Type B pancreatic cell (in vitro differentiated cells): ENCODE results near the gene TRANK1. TPM values are rescaled to one million over a fixed set of nuclear protein-coding genes. Genes with fewer than 3 reads are reported as not detected.

Experiments
- DNase-seq: peaks from one replicate; pipeline ENCODE4 v3.0.0; 2021; ENCODE audit warnings: mixed read lengths; ENCODE audit not compliant: unreplicated experiment; ENCODE audit errors: extremely low spot score
- H3K27ac Mint-ChIP-seq: 2 replicates; pipeline ENCODE4 v1.8.0; 2021; ENCODE audit warnings: mild to moderate bottlenecking, mixed read lengths
- H3K27me3 Mint-ChIP-seq: 2 replicates; pipeline ENCODE4 v1.8.0; 2021; ENCODE audit warnings: mixed read lengths
- H3K36me3 Mint-ChIP-seq: 2 replicates; pipeline ENCODE4 v1.8.0; 2021; ENCODE audit warnings: mixed read lengths
- H3K4me1 Mint-ChIP-seq: one replicate; pipeline ENCODE4 v1.8.0; 2021; ENCODE audit warnings: mixed read lengths; ENCODE audit not compliant: unreplicated experiment
- H3K4me3 Mint-ChIP-seq: 2 replicates; pipeline ENCODE4 v1.8.0; 2021; ENCODE audit warnings: mild to moderate bottlenecking, mixed read lengths
- H3K9me3 Mint-ChIP-seq: 2 replicates; pipeline ENCODE4 v1.8.0; 2021; ENCODE audit warnings: mixed read lengths
- total RNA-seq: library from RNA; stranded (reverse); gene quantifications from 2 replicates; pipeline ENCODE4 v1.2.1, GENCODE V29; 2021; ENCODE audit warnings: low replicate concordance
- TF ChIP-seq, protein P1 (sequence below): fragments of 200-600 bp; sonication (generic); conservative IDR thresholded peaks from 2 replicates; pipeline ENCODE4 v1.5.0; 2021; ENCODE audit warnings: antibody characterized with exemption, mild to moderate bottlenecking

Gene TRANK1
- total RNA-seq, 1 donor from 2014 or later, result 18.0 TPM

GRCh38 chr3:36815375-36815774, 129.5 kb downstream of the TRANK1 start:
- TF ChIP-seq, protein P1, sequence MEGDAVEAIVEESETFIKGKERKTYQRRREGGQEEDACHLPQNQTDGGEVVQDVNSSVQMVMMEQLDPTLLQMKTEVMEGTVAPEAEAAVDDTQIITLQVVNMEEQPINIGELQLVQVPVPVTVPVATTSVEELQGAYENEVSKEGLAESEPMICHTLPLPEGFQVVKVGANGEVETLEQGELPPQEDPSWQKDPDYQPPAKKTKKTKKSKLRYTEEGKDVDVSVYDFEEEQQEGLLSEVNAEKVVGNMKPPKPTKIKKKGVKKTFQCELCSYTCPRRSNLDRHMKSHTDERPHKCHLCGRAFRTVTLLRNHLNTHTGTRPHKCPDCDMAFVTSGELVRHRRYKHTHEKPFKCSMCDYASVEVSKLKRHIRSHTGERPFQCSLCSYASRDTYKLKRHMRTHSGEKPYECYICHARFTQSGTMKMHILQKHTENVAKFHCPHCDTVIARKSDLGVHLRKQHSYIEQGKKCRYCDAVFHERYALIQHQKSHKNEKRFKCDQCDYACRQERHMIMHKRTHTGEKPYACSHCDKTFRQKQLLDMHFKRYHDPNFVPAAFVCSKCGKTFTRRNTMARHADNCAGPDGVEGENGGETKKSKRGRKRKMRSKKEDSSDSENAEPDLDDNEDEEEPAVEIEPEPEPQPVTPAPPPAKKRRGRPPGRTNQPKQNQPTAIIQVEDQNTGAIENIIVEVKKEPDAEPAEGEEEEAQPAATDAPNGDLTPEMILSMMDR, result no peak
- H3K4me1 Mint-ChIP-seq, result peaks cover 24% of the 10 kb centered on the region
- no peak overlapping the region for H3K27ac Mint-ChIP-seq
- H3K9me3 Mint-ChIP-seq, result no peaks in the 10 kb centered on the region
- peak; percentile 40 for DNase-seq
- no peak overlapping the region for H3K4me3 Mint-ChIP-seq
- peaks cover 5% of the 10 kb centered on the region for H3K27me3 Mint-ChIP-seq
- H3K36me3 Mint-ChIP-seq, result no peaks in the 10 kb centered on the region

DNA sequence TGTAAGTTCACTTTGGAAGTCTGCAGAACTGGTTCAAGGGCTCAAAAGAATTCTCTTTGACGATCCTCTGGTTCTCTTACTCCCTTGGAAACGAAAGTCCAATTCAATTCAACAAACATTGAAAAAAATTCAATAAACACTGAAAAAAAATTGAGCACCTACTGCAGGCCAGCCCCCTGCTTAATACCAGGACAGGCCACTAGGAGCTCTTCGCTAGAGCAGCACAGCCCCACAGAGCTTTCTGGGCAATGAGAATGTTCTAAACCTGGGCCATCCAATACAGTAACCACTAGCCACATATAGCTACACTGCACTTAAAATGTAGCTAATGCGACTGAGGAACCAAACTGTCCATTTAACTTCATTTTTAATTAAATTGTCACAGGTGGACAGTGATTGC, 130.1 kb downstream of the TRANK1 start:
- H3K27me3 Mint-ChIP-seq, result peaks cover 5% of the 10 kb centered on the region
- H3K4me1 Mint-ChIP-seq, result peaks cover 24% of the 10 kb centered on the region
- H3K4me3 Mint-ChIP-seq, result no peak overlapping the region
- H3K36me3 Mint-ChIP-seq, result no peaks in the 10 kb centered on the region
- H3K9me3 Mint-ChIP-seq, result no peaks in the 10 kb centered on the region
- TF ChIP-seq, protein P1, result peak; percentile 59
- DNase-seq, result no peak
- H3K27ac Mint-ChIP-seq, result peak overlapping the region; percentile 61

DNA sequence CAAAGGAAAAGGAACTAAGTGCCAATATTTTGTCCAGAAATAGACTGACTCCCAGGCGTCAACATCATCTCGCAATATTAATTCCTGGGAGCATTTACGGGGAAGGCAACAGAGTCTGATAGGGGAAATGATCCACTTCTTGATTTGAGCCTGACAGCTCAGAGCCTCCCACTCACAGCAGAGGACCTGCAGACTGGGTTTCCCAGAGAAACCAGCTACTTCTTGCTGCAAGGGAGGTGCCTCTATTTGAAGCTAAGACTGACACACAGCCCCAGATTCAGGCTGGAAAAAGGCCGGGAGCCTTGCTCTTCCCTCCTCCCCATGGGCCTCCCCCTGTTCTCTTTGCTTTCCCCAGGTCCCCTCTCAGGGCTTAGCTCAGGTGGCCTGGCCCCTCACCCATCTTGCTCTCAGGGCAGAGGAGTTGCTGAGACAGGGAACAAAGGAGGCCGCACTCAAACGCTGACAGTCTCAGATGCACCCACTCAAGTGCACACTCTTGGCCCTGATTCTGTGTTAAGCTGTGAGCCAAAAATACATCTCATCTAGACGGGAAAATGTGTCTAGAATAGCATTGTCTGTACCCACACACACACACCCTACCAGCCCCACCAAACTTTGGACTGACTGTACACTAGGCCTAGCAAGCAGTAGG, 130.7 kb downstream of the TRANK1 start:
- peaks cover 5% of the 10 kb centered on the region for H3K27me3 Mint-ChIP-seq

DNA sequence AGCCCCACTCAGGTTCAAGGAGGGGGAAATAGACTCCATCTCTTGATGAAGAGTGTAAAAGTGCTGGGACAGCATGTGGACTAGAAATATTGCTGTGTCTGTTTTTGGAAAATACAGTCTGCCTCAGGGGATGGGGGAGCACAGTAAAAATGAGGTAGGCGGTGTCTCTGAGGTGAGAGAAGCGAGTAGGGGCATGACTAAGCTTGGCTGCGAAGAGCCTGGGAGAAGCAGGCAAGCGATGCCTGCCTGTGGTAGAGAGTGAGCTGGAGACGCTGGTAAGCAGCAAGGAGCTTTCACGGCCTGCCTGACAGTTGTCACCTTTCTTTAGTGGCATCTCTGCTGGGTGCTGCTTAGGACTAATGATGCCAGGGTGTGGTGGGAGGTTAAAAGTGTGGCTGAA, 131.5 kb downstream of the TRANK1 start:
- peaks cover 5% of the 10 kb centered on the region for H3K27me3 Mint-ChIP-seq
- H3K9me3 Mint-ChIP-seq, result no peaks in the 10 kb centered on the region
- peak overlapping the region; percentile 31 for H3K27ac Mint-ChIP-seq
- TF ChIP-seq, protein P1, result no peak
- H3K4me3 Mint-ChIP-seq, result no peak overlapping the region
- no peak for DNase-seq
- H3K36me3 Mint-ChIP-seq, result no peaks in the 10 kb centered on the region
- peaks cover 24% of the 10 kb centered on the region for H3K4me1 Mint-ChIP-seq

More for the DNA sequence above, 130.7 kb downstream of the TRANK1 start:
- H3K4me3 Mint-ChIP-seq, result no peak overlapping the region
- no peaks in the 10 kb centered on the region for H3K36me3 Mint-ChIP-seq
- TF ChIP-seq, protein P1, result no peak
- peak; percentile 47 for DNase-seq
- peaks cover 24% of the 10 kb centered on the region for H3K4me1 Mint-ChIP-seq
- H3K9me3 Mint-ChIP-seq, result no peaks in the 10 kb centered on the region
- peak overlapping the region; percentile 61 for H3K27ac Mint-ChIP-seq

DNA sequence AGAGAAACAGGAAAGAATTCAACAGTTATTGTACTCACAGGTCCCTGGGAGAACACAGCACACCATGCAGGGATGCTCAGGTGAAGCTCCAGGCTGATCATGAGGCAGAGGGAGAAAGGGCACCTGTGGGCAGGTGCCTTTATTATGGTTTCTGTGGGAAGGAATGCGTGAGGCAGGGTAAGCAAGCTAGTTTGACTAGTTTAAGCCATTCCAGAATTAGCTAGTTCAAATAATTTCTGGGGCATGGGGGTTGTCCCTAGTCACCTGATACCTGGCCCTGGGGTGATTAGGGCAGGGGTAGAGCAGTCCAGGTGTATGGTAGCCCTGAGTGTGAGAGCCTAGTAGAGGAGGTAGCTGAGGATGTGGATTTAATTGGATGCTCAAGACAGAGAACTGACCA, 132.6 kb downstream of the TRANK1 start:
- Mint-ChIP-seq H3K36me3 (no peaks in the 10 kb centered on the region), H3K4me3 (peak overlapping the region; percentile 51), H3K9me3 (no peaks in the 10 kb centered on the region), H3K4me1 (peaks cover 24% of the 10 kb centered on the region), H3K27ac (peak overlapping the region; percentile 42), H3K27me3 (peaks cover 5% of the 10 kb centered on the region)
- DNase-seq, result no peak
- TF ChIP-seq, protein P1, result no peak
